Immature natural killer cell (primary cell): ENCODE measurements around the gene LRRC8E. TPM values are rescaled to one million over a fixed set of nuclear protein-coding genes. Genes with fewer than 3 reads are reported as not detected.

Experiments used
- DNase-seq, 3 donors: peaks; one replicate each; pipeline ENCODE4 v3.0.0; 2022; ENCODE audit warnings: mixed read lengths in 1 of 3
- H3K27ac Mint-ChIP-seq, 6 donors: one replicate each; pipeline ENCODE4 v1.8.0; 2020; ENCODE audit warnings: mixed read lengths in 6 of 6, mild to moderate bottlenecking in 5 of 6, inconsistent platforms in 4 of 6, moderate library complexity in 3 of 6
- H3K27me3 Mint-ChIP-seq, 3 donors: one replicate each; pipeline ENCODE4 v1.8.0; 2020 to 2021; ENCODE audit warnings: low read depth in 3 of 3, mild to moderate bottlenecking in 3 of 3, mixed read lengths in 3 of 3, moderate library complexity in 3 of 3, inconsistent platforms in 1 of 3
- H3K36me3 Mint-ChIP-seq, 3 donors: one replicate each; pipeline ENCODE4 v1.8.0; 2020; ENCODE audit warnings: mixed read lengths in 3 of 3, inconsistent platforms in 2 of 3, mild to moderate bottlenecking in 2 of 3
- H3K4me1 Mint-ChIP-seq, 2 donors: one replicate each; pipeline ENCODE4 v1.8.0; 2020; ENCODE audit warnings: inconsistent platforms in 2 of 2, mild to moderate bottlenecking in 2 of 2, mixed read lengths in 2 of 2, moderate library complexity in 1 of 2
- H3K4me3 Mint-ChIP-seq, 5 donors: one replicate each; pipeline ENCODE4 v1.8.0; 2020; ENCODE audit warnings: mild to moderate bottlenecking in 5 of 5, mixed read lengths in 5 of 5, inconsistent platforms in 3 of 5, moderate library complexity in 3 of 5
- H3K9me3 Mint-ChIP-seq, 6 donors: one replicate each; pipeline ENCODE4 v1.8.0; 2020; ENCODE audit warnings: mild to moderate bottlenecking in 6 of 6, mixed read lengths in 6 of 6, inconsistent platforms in 4 of 6, moderate library complexity in 3 of 6
- polyA plus RNA-seq, 3 donors: library from polyadenylated mRNA; unstranded; fragments of 300-500 nt; fragmentation: Illumina TruSeq; gene quantifications; one replicate each; pipeline ENCODE4 v1.2.3, GENCODE V29; 2021

LRRC8E gene
- polyA plus RNA-seq, 3 donors from 2014 or later, result not detected

GRCh38 chr19:7921967-7922835 is 33.9 kb downstream of the LRRC8E start:
- Mint-ChIP-seq H3K4me1 (peaks cover 17 to 30% of the 10 kb centered on the region in 2 donors), H3K27me3 (peaks cover 18 to 31% (median 28%) of the 10 kb centered on the region in 3 donors), H3K36me3 (no peaks in the 10 kb centered on the region), H3K4me3 (peak overlapping the region in 4 of 5 donors; percentile 29 to 65 (median 40)), H3K27ac (peak overlapping the region in 2 of 6 donors; percentile 29 to 87), H3K9me3 (no peaks in the 10 kb centered on the region)
- DNase-seq, result no peak

GRCh38 chr19:7922836-7923195 is 34.5 kb downstream of the LRRC8E start:
- no peaks in the 10 kb centered on the region for H3K9me3 Mint-ChIP-seq
- peaks cover 17 to 31% (median 27%) of the 10 kb centered on the region in 3 donors for H3K27me3 Mint-ChIP-seq
- no peaks in the 10 kb centered on the region for H3K36me3 Mint-ChIP-seq
- peak overlapping the region in 3 of 6 donors; percentile 16 to 56 (median 40) for H3K27ac Mint-ChIP-seq
- peak overlapping the region in 1 of 5 donors; percentile 58 for H3K4me3 Mint-ChIP-seq
- no peak for DNase-seq
- H3K4me1 Mint-ChIP-seq, result peaks cover 17 to 29% of the 10 kb centered on the region in 2 donors

- peak overlapping the region in 1 of 6 donors; percentile 56 for H3K27ac Mint-ChIP-seq
- H3K27me3 Mint-ChIP-seq, result peaks cover 11 to 26% (median 21%) of the 10 kb centered on the region in 3 donors
- DNase-seq, result no peak
- no peaks in the 10 kb centered on the region for H3K36me3 Mint-ChIP-seq
- H3K4me3 Mint-ChIP-seq, result peak overlapping the region in 2 of 5 donors; percentile 30 to 58
- no peaks in the 10 kb centered on the region for H3K9me3 Mint-ChIP-seq
- H3K4me1 Mint-ChIP-seq, result peaks cover 21 to 30% of the 10 kb centered on the region in 2 donors
Measured at GRCh38 chr19:7923295-7924191, 35.2 kb downstream of the LRRC8E start.

GRCh38 chr19:7924241-7924640 is 35.9 kb downstream of the LRRC8E start:
- Mint-ChIP-seq H3K36me3 (no peaks in the 10 kb centered on the region), H3K4me3 (peak overlapping the region; percentile 21 to 63 (median 44)), H3K27me3 (peaks cover 11 to 21% (median 15%) of the 10 kb centered on the region in 3 donors), H3K4me1 (peaks cover 22 to 30% of the 10 kb centered on the region in 2 donors), H3K27ac (no peak overlapping the region), H3K9me3 (no peaks in the 10 kb centered on the region)
- DNase-seq, result no peak

- no peaks in the 10 kb centered on the region for H3K9me3 Mint-ChIP-seq
- no peaks in the 10 kb centered on the region for H3K36me3 Mint-ChIP-seq
- H3K27ac Mint-ChIP-seq, result no peak overlapping the region
- no peak for DNase-seq
- peaks cover 18 to 30% of the 10 kb centered on the region in 2 donors for H3K4me1 Mint-ChIP-seq
- peaks cover 11 to 19% (median 11%) of the 10 kb centered on the region in 3 donors for H3K27me3 Mint-ChIP-seq
- peak overlapping the region in 1 of 5 donors; percentile 9 for H3K4me3 Mint-ChIP-seq
Measured at GRCh38 chr19:7924651-7925170, 36.4 kb downstream of the LRRC8E start.

- H3K36me3 Mint-ChIP-seq, result no peaks in the 10 kb centered on the region
- H3K4me1 Mint-ChIP-seq, result peaks cover 14 to 26% of the 10 kb centered on the region in 2 donors
- H3K27me3 Mint-ChIP-seq, result peaks cover 6 to 14% (median 7%) of the 10 kb centered on the region in 3 donors
- peak; percentile 73 to 77 (median 73) for DNase-seq
- no peaks in the 10 kb centered on the region for H3K9me3 Mint-ChIP-seq
- peak overlapping the region in 3 of 6 donors; percentile 78 to 90 (median 87) for H3K27ac Mint-ChIP-seq
- peak overlapping the region; percentile 78 to 86 (median 84) for H3K4me3 Mint-ChIP-seq
Measured at GRCh38 chr19:7925171-7925851, 37.0 kb downstream of the LRRC8E start.

GRCh38 chr19:7926021-7926726 is 37.9 kb downstream of the LRRC8E start, which contains the start of gene CTXN1:
TSS of gene CTXN1 (minus strand) at chr19:7926135. CDS start at chr19:7925538, 597 bp downstream.
- Mint-ChIP-seq H3K4me3 (peak within 1 kb of the TSS; percentile 78 to 86 (median 84)), H3K27ac (peak within 1 kb of the TSS in 3 of 6 donors; percentile 78 to 90 (median 87)), H3K36me3 (peaks cover 0 to 5% (median 0%) of the 10 kb centered on the region in 3 donors), H3K27me3 (peaks cover 5 to 14% (median 6%) of the 10 kb centered on the region in 3 donors), H3K4me1 (peaks cover 8 to 22% of the 10 kb centered on the region in 2 donors), H3K9me3 (no peaks in the 10 kb centered on the region)
- peak; percentile 65 to 72 (median 71) for DNase-seq

- peaks cover 5 to 14% (median 6%) of the 10 kb centered on the region in 3 donors for H3K27me3 Mint-ChIP-seq
- peaks cover 5 to 16% of the 10 kb centered on the region in 2 donors for H3K4me1 Mint-ChIP-seq
- H3K36me3 Mint-ChIP-seq, result peaks cover 0 to 5% (median 0%) of the 10 kb centered on the region in 3 donors
- DNase-seq, result no peak
- peak overlapping the region in 1 of 6 donors; percentile 62 for H3K27ac Mint-ChIP-seq
- no peaks in the 10 kb centered on the region for H3K9me3 Mint-ChIP-seq
- H3K4me3 Mint-ChIP-seq, result peak overlapping the region; percentile 30 to 72 (median 65)
Measured at GRCh38 chr19:7926727-7927604, 38.7 kb downstream of the LRRC8E start.

GRCh38 chr19:7927605-7928333 is 39.5 kb downstream of the LRRC8E start:
- H3K4me1 Mint-ChIP-seq, result peaks cover 5 to 13% of the 10 kb centered on the region in 2 donors
- peaks cover 5 to 12% (median 6%) of the 10 kb centered on the region in 3 donors for H3K27me3 Mint-ChIP-seq
- H3K36me3 Mint-ChIP-seq, result peaks cover 0 to 5% (median 0%) of the 10 kb centered on the region in 3 donors
- no peak overlapping the region for H3K4me3 Mint-ChIP-seq
- DNase-seq, result no peak
- no peaks in the 10 kb centered on the region for H3K9me3 Mint-ChIP-seq
- H3K27ac Mint-ChIP-seq, result peak overlapping the region in 1 of 6 donors; percentile 55

- H3K9me3 Mint-ChIP-seq, result no peaks in the 10 kb centered on the region
- H3K27me3 Mint-ChIP-seq, result peaks cover 5 to 11% (median 6%) of the 10 kb centered on the region in 3 donors
- peak overlapping the region in 3 of 6 donors; percentile 48 to 69 (median 65) for H3K27ac Mint-ChIP-seq
- peaks cover 0 to 5% (median 0%) of the 10 kb centered on the region in 3 donors for H3K36me3 Mint-ChIP-seq
- no peak for DNase-seq
- peak overlapping the region in 2 of 5 donors; percentile 33 to 42 for H3K4me3 Mint-ChIP-seq
- H3K4me1 Mint-ChIP-seq, result peaks cover 5 to 10% of the 10 kb centered on the region in 2 donors
Measured at GRCh38 chr19:7928334-7928706, 40.0 kb downstream of the LRRC8E start.
